Vagina (tissue), 2 donors: Measurements from ENCODE around the gene SAFB.

Experiments
- POLR2A ChIP-seq, 2 donors: fragments of 450-650 bp; IDR thresholded peaks; one replicate each; pipeline ENCODE4 v1.6.1; 2017; ENCODE audit warnings: antibody characterized with exemption in 2 of 2, mild to moderate bottlenecking in 2 of 2, moderate library complexity in 2 of 2
- TF ChIP-seq, protein P1 (sequence below), 3 experiments: fragments of 450-650 bp in 2 of 3; fragments of 200-600 bp in 1 of 3; sonication (generic) in 1 of 3; IDR thresholded peaks; one replicate each; pipeline ENCODE4 v1.5.1; 2017 to 2019; ENCODE audit warnings: antibody characterized with exemption in 3 of 3, mild to moderate bottlenecking in 2 of 3, moderate library complexity in 2 of 3

DNA sequence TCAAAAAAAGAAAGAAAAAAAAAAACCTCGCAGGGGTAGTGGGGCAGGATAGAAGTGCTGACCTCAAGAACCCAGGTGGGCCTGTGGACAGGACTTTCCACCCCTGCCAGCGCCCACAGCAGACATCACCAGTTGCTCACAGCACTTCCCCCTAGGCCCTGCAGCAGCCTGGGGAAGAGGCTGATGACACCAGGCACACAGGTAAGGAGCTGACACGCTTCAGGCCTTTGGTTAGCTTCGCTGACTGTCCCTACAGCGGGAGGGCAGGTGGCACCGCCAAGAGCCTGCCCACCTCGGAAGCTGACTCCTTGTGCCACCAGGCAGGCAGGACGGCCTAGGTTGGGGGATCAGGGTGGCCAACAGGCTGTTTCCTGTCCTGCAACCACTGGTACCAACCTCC is 88.1 kb downstream of the SAFB start:
- TF ChIP-seq POLR2A (IDR thresholded peaks at IDR 0.05) = no peak
- TF ChIP-seq, protein P1, sequence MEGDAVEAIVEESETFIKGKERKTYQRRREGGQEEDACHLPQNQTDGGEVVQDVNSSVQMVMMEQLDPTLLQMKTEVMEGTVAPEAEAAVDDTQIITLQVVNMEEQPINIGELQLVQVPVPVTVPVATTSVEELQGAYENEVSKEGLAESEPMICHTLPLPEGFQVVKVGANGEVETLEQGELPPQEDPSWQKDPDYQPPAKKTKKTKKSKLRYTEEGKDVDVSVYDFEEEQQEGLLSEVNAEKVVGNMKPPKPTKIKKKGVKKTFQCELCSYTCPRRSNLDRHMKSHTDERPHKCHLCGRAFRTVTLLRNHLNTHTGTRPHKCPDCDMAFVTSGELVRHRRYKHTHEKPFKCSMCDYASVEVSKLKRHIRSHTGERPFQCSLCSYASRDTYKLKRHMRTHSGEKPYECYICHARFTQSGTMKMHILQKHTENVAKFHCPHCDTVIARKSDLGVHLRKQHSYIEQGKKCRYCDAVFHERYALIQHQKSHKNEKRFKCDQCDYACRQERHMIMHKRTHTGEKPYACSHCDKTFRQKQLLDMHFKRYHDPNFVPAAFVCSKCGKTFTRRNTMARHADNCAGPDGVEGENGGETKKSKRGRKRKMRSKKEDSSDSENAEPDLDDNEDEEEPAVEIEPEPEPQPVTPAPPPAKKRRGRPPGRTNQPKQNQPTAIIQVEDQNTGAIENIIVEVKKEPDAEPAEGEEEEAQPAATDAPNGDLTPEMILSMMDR (IDR thresholded peaks at IDR 0.05) = no peak
